ENCODE measurements around the gene NANOS3.

NANOS3 gene

DNA sequence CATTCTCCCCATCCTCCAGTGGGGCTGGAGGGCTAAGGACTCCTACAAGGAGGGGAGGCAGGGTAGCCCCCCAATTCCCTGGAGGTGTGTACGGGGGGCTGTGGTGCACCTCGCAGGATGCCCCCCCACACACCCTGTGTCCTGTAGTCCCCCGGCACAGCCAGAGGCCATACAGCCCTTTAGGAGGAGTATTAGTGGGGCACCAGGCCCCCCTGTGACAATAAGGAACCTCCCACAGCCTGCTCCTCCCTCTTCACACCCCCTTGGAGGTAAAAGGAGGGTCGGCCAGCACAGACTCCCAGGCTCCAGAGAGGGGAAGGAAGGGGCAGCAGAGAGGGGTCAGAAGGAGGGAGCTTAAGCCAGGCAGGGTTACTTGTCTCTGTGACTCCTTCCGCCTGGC is at the start of gene NANOS3:
Gene NANOS3, plus strand, starts transcription at position 301 of the 400 bp plus-strand sequence. CDS start 115 bp downstream, outside the sequence.
- no peak for DNase-seq (ENCODE audit: low read depth in 1 of 2, low spot score in 1 of 2)

DNA sequence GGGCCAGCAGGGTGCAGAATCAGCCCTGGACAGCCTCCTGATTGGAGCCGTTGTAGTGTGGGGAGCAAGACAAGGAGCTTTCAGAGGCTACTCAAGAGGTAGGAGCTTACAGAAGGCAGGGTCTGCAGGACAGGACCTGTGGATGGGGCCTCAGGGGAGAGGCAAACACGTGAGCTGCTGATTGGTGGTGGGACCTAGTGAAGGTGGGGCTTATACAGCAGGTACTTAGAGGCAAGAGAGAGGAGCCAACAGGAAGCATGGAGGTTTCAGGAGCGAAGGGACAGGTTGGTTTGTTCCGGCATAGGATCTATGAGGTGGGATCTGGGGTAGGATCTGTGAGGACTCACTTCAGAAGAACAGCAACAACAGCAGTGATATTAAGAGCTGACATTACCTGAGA is 49.3 kb upstream of the NANOS3 start:
- DNase-seq (ENCODE audit: low read depth in 1 of 2, low spot score in 1 of 2) = no peak

DNA sequence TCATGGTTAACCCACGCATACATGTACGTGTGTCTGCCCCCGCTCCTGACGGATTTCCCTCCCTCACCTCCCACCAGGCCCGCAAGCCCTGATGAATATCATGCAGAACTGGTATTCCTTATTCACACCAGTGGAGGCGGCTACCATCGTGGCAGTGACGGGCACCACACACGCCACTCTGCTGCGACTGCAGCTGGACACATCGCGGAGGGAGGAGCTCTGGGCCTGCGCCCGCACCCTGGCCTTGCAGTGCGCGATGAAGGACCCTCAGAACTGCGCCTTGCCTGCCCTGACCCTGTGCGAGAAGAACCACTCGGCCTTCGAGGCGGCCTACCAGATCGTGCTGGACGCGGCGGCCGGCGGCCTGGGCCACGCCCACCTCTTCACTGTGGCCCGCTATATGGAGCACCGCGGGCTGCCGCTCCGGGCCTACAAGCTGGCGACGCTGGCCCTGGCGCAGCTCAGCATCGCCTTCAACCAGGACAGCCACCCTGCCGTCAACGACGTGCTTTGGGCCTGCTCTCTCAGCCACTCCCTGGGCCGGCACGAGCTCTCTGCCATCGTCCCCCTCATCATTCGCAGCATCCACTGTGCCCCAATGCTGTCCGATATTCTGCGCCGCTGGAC is 46.7 kb upstream of the NANOS3 start:
- DNase-seq (ENCODE audit: low read depth in 1 of 2, low spot score in 1 of 2) = no peak

DNA sequence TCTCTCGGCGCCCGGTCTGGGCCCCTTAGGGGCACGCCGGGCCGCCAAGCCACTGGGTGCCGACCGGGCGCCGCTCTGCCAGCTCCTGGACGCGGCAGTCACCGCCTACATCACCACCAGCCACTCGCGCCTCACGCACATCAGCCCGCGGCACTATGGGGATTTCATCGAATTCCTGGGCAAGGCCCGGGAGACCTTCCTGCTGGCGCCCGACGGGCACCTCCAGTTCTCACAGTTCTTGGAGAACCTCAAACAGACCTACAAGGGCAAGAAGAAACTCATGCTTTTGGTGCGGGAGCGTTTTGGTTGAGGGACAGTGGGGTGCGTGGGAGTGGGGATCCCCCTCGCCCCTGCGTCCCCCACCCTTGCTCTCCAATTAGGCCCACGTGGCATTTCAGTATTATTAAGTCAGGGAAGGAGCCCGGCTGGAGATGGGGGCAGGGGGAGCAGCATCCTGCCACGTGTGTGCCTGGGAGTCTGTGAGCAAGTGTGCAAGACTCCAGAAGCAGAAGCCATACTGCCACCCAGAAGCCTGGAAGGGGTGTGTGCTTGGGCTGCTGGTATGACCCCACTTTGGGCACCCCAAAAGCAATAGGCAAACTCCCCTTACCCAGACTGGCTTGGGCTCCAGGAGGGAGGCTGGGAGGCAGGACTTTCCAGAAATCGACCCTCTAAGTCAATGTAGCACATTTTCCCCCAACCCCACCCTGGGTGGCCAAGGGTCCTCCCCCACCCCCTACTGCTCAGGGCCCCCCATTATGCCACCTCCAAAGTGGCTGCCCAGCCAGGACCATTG is 46.0 kb upstream of the NANOS3 start:
- no peak for DNase-seq (ENCODE audit: low read depth in 1 of 2, low spot score in 1 of 2)

DNA sequence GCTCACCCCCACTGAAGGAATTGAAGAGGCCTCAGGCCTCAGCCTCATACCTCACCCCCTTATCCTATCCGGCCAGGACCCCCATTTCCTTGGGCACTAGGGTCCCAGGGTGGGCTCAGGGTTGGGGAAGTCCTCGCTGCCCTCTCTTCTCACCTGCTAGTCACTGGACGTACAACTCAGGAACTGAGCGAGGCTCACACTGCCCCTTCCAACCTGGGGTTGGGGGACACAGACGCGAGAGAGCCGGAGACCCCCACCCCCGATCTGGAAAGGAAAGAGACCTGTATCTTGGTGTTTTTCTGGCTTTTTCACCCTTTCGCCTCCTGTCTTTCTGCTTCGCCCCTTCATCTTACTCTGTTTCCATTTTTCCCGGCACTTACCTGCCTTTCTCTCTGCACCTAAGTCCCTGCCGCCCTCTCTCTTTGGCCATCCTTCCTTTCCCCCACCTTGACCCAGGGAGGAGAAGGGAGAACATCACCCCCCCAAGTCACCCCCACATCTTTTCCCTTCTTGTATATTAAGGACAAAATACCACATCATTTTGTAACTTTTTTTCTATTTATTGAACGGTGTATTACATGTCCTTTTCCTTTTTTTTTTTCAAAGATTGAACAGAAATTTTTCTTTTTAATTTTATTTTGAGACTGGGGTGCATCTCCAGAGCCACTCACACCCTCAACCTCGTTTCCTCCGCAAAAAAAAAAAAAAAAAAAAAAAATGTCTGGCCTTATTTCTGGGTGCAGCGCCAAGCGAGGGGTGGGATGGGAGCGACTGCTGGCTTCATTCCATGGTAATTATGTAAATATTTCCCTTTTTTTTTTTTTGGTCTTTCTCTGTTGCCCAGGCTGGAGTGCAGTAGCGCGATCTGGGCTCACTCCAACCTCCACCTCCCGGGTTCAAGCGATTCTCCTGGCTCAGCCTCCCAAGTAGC is 45.1 kb upstream of the NANOS3 start:
- no peak for DNase-seq (ENCODE audit: low read depth in 1 of 2, low spot score in 1 of 2)

DNA sequence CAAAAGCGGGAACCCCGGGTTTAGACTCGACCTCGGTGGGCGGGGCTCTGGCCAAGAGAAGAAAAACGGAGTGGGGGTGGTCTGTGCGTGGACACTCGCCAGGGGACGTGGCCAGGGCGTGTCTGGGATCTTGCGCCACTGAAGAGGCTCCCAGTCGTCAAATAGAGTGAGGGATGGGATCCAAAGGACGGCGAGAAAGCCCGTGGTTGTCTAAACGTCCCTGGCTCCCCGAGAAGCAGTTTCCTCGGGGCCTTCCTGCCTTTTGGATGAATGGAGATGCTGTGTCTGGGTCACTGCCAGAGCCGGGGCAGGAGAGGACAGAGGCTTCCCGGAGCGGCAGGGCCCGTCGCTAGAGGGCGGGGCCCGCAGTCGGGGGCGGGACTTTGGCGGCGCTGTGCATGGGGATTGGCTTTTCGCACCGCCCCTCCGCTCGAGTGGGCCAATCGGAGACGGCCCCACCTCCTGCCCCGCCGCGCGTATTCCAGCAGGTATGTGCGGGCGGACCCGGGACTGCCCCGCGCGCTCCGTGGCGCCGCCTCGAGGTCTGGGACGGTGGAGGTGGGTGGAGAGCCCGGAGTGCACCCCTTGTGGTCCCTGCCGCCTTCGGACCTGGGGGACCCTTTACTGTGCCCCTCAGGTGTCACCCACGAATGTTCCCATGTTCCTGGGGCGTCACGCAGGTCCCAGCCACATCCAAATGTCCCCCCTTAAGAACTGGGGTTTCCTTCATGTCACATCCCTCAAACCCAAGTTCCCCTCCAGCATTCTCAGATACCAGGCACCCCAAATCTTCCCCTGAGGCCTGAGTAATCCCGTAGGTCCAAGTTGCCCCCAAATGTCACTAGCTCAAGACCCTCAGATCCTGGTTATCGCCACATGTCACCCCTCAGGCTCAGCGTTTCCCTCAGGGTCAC is 43.3 kb upstream of the NANOS3 start:
- peak; percentile 87 to 92 for DNase-seq (ENCODE audit: low read depth in 1 of 2, low spot score in 1 of 2)

DNA sequence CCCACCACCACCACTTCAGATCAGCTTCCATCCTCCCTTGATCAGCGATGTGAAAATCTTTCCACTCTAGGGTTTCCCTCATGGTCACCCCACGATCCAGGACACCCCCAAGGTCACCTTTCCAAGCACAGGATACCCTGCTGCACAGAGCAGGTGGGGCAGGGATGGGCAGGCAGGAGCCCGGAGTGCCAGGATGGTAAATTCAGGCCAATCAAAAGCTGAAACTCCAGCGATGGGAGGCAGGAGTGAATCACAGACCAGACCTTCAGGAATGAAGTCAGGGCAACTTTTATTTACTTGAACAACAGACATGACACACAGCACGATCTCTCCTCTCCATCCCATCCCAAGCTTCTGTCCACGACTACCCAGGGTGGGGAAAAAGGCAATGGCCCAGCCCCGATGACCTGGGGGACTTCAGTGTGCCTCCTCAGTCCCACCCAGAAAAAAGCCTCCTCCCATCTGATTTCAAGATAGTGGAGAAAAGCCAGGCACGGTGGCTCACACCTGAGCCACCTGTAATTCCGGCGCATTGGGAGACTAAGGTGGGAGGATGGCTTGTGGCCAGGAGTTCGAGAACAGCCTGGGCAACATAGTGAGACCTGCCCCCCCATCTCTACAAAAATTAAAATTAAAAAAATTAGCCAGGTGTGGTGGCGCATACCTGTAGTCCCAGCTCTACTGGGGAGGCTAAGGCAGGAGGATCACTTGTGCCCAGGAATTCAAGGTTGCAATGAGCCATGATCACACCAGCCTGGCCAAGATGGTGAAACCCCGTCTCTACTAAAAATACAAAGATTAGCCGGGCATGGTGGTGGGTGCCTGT is 42.5 kb upstream of the NANOS3 start:
- DNase-seq (ENCODE audit: low read depth in 1 of 2, low spot score in 1 of 2) = no peak

DNA sequence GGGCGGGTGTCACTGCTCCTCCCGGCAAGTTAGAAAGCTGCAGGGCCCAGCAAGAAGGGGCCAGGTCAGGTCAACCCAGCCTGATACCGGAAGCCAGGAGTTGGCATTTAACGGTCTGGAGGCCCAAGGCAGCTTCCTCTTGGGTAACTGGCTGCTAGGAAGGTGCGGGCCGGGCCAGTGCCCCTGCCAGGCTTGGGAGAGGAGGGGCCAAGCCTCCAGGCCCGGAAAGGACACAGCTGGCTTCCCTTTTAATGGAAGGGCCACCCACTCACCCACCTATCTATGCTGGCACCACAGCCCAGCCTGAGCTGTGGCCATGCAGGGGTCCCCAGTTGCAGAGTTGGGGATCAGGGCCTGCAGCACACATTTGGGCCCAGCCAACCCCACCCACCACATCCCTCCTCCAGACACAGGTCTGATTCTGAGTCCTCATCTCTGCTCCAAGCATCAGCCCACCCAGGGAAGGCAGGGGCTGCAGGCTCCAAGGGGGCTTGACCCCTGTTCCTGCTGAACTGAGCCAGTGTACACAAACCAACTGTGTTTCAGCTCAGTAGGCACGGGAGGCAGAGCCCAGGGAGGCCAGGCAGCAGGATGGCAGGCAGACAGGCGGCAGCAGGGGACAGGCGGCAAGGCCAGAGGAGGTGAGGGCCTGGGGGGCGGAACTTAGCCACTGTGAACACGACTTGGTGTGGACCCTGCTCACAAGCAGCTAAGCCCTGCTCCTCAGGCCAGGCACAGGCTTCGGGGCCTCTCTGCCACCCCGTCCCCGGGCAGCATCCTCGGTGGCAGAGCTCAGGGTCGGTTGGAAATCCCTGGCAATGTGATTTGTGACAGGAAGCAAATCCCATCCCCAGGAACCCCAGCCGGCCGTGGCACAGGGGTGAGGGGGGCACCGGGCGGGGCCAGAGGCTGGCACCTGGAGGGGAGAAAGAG is 40.9 kb upstream of the NANOS3 start:
- DNase-seq (ENCODE audit: low read depth in 1 of 2, low spot score in 1 of 2) = no peak

DNA sequence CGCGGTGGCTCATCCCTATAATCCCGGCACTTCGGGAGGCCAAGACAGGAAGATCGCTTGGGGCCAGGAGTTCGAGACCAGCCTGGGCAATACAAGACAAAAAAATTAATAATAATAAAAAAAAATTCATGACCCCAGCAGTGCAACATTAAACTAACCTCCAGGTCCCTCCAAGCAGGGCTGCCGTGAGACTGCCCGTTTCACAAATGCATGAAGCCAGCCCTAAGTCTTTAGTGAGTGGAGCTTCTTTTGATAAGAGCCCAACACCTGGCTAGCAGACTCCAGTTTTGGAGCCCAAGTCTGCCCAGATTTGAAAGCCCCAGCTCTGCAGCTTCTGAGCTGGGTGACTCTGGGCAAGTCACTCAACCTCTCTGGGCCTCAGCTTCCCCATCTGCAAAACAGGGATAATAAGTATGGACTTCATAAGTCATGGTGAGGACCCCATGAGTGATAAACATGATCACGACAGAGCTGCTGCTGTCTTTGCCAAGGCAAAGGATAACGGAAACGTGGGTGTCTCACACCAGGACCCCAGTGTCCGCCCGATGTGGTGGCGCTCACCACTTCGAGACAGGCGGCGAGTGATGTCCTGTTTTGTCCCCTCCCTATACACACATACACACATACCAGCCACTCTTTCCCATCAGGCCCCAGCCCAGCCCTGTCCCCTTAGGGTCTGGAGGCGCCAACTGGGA is 38.4 kb upstream of the NANOS3 start:
- no peak for DNase-seq (ENCODE audit: low read depth in 1 of 2, low spot score in 1 of 2)

DNA sequence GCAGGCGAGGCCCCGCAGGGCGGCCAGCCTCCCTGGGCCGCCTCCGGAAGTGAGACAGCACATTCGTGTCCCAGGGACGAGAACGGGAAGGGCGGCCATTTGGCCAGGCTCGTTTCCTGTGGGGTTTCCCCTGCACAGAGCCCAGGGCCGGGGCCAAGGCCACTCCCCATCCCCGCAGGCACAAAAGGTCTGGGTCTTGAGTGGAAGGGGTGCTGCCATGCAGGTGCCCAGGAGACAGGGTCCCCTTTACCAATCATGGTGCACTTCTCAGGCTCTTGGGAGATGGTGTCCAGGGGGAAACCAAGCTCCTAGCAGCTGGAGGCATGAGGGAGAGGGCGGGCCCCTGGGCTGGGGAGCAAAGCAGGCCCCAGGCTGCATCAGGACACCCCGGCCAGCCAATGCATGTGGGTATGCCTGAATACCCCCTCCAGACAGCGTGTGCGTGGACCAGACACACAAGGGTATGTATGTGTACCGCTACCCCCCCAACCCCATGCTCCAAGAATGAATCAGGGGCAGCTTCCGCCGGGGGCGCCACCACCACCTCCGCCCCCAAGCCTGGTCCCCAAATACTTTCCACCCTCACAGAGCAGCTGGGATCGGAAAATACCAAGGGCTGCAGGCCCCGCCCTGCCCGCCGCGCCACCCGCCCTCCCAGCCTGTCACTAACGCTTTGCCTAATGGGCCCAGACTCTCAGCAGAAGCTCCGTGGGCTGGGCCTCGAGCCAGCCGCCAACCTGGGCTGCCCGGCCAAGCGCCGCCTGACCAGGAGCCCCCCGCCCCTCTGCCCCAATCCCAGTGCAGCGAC is 37.6 kb upstream of the NANOS3 start:
- DNase-seq (ENCODE audit: low read depth in 1 of 2, low spot score in 1 of 2) = peak; percentile 79 to 81

DNA sequence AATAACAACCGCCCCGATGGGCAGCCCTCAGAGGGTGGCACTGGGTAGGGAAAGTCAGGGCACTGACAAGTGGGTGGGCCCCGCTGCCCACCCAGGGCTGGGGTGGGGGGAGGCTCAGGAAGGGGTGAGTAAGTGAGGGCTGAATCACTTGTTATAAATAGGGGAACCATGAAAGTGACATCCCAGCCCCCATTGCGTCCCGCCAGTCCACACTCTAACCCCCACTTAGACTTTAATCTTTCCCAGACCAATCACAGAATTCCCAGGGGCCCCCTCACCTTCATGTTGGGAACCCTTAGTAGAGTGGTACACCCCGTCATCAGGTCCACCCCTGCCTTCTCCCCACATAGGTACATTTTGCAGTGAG is 37.0 kb upstream of the NANOS3 start:
- DNase-seq (ENCODE audit: low read depth in 1 of 2, low spot score in 1 of 2) = peak in 1 of 2 donors; percentile 42

DNA sequence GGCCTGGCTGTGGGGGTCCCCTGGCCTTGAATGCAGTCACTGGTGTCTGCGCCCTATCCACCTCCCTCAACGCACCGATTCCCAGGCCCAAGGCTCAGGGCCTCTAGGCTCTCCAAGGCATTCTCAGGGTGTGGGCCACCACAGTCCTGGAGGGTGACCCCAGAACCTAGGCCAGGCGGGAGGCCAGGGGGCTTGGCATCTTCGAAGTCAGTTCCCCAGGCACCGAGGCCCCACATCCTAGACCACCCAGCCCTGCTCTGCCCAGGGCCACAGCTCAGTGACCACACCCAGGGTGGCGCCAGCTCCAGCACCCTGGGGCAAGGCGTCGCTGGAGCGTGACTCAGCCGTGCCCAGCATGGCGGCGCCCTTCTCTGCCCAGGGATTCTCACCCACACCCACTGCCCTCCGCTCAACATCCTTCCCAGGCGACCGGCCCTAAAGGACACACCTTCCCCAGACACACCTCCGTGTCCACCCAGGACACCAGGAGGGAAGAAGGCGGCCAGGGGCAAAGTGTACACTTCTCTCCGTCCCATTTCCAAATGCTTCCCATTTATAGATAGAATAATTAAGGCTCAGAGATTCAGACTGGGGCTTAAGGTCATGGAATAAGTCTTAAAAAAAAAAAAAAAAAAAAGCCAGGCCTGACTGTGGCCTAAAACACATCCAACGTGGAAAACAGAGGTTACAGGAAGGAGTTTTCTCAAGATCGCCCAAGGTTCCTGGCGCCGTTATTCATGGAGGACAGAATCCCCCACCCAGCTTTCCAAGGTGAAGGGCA is 36.4 kb upstream of the NANOS3 start:
- no peak for DNase-seq (ENCODE audit: low read depth in 1 of 2, low spot score in 1 of 2)

DNA sequence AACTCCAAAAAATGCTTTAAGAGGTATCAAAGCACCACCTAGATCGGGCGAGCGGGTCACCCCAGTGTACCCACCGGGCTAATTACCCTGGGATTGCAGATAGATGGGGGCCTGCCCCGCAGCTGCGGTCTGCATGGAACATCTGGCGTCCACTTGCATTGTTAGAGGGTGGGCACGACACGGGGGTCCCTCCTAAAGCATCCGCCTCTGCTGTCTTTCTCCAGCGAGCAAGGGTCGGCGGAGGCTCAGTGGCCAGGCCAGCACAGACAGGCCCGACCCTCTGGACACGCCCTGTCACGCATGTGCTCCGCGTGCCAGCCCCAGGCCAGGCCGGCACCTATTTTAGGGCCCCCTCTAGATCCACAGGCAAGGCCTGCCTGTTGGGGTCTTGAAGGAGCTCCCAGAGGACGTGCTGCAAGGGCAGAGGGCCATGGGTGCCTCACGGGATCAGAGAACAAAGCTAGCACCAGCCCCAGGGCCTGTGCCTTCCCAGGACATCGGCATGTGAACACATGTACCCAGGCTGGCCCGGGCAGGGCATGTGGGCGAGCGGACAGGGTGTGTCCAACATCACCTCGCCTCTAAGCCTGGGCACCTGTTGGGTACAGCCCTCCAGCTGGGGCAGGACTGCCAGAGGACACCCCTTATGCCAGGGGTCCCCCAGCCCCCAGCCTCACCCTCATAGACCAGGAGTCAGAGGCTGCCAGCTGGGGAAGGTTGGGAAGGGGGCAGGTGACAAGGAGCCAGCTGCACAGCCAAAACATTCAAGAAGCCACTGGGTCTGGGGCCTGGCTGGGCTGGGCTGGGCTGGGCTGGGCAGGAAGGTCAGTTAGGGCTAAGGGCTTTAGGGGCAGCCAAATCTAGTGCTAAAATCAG is 35.6 kb upstream of the NANOS3 start:
- no peak for DNase-seq (ENCODE audit: low read depth in 1 of 2, low spot score in 1 of 2)

DNA sequence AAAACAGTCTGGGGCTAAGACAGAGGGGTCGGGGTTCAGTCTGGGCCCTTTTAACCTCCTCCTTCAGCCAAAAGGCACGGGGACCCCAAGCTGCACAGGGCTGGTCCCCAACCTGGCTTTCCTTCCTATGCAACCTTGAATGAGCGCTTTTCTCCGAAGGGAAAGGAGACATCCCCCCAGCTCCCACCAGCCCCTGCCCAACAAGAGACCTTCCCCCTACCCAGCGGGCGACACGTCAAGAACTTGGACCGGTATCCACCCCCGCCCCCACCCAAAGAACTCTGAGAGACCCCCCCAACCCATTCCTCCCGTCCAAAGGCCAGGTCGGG is 35.0 kb upstream of the NANOS3 start:
- DNase-seq (ENCODE audit: low read depth in 1 of 2, low spot score in 1 of 2) = no peak

DNA sequence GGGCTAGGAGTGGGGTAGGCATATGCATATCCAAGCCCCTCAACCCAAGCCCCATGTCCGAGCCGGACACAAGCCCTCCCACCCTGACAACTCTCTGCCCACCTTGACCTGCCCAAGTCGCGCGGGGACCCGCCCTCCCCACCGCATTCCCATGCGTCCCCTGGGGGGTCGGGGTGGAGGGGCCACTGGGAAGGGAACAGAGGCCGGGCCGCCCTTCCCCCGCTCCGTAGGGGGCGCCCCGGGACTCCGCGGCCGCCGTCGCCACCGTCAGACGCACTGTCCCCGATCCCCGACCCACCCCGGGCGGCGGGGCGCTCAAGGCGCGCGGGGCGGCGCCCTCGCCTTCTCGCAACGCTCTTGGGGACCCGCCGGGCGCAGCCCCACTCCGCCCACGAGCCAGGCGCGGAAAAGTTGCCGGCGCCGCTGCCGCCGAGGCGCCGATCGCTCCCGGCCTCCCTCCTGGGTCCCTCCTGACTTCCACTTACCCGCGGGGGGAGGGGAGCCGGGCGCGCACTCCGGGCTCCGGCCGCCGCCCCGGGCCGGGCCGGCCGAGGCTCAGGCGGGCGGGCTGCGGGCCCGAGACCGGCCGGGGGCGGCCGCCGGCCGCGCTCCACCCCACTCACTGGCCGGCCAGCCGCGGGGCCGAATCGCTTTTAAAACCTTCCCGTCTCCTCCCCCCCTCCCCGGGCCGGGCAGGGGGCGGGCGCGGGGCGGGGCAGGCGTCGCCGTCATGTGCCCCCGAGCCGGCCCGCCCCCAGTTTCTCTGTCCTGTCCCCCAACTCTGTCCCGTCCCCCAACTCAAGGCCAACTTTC is 34.4 kb upstream of the NANOS3 start:
- peak in 1 of 2 donors; percentile 65 for DNase-seq (ENCODE audit: low read depth in 1 of 2, low spot score in 1 of 2)
